C4-2B (cell line): ENCODE results near the gene C1orf94.
"Not testable (repeated sequence)": the region's sequence is repeated elsewhere in the genome, so short reads cannot be mapped to it uniquely, and the experiment has no call there.

Experiments used
- H3K27ac ChIP-seq: fragments of 450-650 bp; 2 replicates; pipeline ENCODE4 v1.5.1; 2017
- ZFX ChIP-seq: fragments of 450-650 bp; IDR thresholded peaks from 2 replicates; pipeline ENCODE4 v1.6.1; 2017
- TF ChIP-seq, protein P1 (sequence below): fragments of 450-650 bp; conservative IDR thresholded peaks from 2 replicates; pipeline ENCODE4 v1.5.1; 2017; ENCODE audit warnings: mild to moderate bottlenecking

Gene C1orf94

DNA sequence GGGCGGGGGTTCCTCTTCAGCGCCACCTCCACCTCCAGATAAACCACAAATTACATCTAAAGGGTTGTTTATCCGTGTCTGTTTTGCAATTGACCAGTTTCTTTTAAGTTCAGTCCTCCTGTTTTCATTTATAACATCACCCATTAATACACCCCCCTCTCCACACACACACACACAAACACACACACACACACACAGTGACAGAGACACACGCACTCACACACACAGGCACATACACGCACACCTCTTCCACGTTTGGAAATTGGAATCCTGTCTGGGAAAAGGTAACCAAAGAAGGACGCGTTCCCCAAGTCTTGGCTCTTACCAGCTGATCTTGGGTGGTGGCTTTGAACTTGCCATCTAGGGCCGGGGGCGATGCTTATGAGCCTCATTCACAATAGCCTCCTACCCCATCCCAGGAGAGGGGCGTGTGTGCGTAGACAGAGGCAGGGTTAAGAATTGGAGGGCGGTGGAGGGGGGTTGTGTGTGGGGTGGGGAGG is 11.2 kb upstream of the C1orf94 start:
- H3K27ac ChIP-seq, result no peak overlapping the region
- TF ChIP-seq, protein P1, sequence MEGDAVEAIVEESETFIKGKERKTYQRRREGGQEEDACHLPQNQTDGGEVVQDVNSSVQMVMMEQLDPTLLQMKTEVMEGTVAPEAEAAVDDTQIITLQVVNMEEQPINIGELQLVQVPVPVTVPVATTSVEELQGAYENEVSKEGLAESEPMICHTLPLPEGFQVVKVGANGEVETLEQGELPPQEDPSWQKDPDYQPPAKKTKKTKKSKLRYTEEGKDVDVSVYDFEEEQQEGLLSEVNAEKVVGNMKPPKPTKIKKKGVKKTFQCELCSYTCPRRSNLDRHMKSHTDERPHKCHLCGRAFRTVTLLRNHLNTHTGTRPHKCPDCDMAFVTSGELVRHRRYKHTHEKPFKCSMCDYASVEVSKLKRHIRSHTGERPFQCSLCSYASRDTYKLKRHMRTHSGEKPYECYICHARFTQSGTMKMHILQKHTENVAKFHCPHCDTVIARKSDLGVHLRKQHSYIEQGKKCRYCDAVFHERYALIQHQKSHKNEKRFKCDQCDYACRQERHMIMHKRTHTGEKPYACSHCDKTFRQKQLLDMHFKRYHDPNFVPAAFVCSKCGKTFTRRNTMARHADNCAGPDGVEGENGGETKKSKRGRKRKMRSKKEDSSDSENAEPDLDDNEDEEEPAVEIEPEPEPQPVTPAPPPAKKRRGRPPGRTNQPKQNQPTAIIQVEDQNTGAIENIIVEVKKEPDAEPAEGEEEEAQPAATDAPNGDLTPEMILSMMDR, result no peak
- no peak for TF ChIP-seq ZFX

DNA sequence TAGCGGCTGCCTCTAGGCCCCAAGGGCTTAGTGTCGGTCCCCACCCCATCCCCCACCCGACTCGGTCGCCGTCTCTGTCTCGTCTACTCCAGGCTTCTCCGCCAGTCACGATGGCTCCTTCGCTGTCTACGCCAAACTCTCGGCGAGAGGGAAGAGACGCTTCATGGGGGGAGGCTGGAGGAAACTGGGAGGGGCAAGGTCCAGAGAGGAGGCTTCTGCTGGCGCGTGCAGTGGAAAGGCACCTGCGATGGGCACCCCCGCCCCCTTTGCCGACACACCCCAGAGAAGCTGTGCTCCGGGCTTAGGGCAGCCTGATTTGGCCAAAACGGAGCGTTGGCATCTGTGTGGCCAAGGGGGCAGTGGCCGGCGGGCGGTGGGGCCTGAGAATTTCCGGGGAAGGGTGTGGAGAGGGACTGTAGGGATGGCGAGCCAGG is 10.5 kb upstream of the C1orf94 start:
- H3K27ac ChIP-seq, result no peak overlapping the region
- TF ChIP-seq, protein P1, result no peak
- no peak for TF ChIP-seq ZFX

DNA sequence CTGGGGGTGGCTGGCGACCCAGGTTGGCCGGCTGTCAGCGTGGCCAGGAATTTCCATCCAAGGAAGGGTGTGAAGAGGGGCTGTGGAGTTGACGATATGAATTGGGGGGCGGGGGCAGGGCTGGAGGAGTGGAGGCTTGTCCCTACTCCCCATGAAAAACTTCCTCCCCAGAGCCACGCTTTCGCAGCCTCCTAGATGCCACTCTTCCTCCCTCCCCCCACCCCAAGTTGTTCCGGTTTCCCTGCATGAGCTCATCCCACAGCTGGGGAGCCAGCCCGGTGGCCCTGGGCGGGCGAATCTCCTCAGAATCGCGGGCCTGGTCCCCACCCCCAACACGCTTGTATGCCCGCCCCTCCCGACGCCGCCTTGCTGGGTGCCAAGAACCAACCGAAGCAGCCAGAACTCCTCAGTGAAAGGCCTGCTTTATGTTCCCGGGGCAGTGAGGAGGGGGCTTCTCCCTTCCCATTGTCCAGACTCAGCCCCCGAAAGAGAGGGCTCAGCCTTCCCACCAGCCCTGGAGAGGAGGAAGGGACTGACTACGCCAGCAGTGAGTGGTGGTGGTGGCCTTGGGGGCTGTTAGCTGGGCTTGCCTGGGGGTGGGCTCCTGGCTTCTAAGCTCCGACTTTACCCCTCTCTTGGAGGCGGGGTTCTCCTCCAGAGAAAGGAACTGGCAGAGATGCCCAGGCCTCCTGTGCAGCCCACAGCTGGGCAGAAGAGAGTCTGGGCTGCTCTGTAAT is 9.9 kb upstream of the C1orf94 start:
- H3K27ac ChIP-seq, result no peak overlapping the region

DNA sequence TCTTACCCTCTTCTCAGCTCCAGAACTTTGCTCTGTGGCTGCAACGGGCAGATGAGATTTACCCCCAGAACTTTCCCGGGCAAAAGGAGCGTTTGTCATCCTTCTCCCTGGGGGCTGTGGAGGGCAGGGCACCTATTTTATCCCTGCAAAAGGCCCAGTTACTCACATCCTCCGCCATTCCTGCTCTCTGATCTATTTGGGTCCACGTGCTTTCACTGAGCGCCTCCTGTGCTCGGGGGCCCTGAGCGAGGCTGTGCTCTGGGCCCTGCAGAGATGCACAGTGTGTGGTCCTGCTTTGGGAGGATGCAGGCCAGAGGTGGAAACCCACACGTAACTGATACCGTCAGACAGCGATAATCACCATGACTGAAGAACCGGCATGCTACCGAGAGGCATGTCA is 9.3 kb upstream of the C1orf94 start:
- TF ChIP-seq, protein P1, result no peak
- TF ChIP-seq ZFX, result no peak
- H3K27ac ChIP-seq, result no peak overlapping the region

More for the DNA sequence above, 9.9 kb upstream of the C1orf94 start:
- TF ChIP-seq, protein P1, result no peak
- no peak for TF ChIP-seq ZFX

DNA sequence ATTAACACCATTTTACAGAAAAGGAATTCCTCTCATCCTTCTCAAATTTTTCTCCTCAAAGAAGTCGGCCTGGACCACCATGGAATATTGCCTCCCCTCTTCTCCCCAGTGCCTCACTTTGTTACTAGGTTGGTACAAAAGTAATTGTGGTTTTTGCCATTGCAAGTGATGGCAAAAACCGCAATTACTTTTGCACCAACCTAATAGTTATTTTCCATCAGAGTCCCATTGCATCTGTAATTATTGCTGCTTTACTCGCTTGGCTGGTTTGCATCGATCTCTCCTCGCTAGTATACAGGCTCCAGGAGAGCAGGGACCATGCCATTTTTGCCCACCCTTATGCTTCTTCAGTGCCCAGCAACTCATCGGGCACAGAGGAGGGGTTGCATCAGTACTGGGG is 963 bp upstream of the C1orf94 start:
- no peak for TF ChIP-seq ZFX
- TF ChIP-seq, protein P1, result no peak
- no peak overlapping the region for H3K27ac ChIP-seq

DNA sequence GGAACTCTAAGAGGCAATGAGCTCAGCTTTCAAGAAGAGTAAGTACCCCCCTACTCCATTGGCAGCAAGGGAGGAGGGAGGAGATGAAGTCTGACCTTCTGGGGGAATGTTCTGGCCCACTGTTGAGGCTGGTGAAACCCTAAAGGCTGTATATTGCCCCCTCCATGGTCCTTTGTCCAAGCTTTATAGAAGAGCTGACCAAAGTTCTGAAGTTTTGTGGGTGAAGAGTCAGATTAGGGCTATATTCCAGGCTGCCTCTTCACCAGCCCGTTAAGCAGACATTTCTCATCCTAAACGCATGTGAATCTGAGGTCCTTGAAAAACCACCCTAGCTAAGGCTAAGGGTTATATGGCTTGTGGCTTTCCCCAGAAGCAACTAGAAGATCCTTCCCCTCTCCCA is 1.4 kb downstream of the C1orf94 start:
- TF ChIP-seq, protein P1, result no peak
- TF ChIP-seq ZFX, result no peak
- H3K27ac ChIP-seq, result no peak overlapping the region

DNA sequence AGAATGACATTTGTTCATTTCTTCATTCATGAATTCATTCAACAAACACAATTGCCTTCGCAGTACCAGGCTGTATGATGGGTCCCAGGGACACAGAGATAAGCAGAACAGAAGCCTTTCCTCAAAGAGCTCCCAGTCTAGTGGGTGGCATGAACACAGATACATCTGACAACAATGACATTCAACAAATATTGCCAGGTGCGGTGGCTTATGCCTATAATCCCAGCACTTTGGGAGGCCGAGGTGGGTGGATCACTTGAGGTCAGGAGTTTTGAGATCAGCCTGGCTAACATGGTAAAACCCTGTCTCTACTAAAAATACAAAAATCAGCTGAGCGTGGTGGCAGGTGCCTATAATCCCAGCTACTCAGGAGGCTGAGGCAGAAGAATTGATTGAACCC is 6.7 kb downstream of the C1orf94 start:
- H3K27ac ChIP-seq, result not testable (repeated sequence)
